GM19351 (cell line): Measurements from ENCODE around the gene ACAN.

Experiments
- ATAC-seq: cut with Tn5 transposase; IDR thresholded peaks from one replicate; pipeline ENCODE4 v1.9.1; 2021; ENCODE audit warnings: mild to moderate bottlenecking, moderate library complexity; ENCODE audit not compliant: unreplicated experiment

The ACAN gene

DNA sequence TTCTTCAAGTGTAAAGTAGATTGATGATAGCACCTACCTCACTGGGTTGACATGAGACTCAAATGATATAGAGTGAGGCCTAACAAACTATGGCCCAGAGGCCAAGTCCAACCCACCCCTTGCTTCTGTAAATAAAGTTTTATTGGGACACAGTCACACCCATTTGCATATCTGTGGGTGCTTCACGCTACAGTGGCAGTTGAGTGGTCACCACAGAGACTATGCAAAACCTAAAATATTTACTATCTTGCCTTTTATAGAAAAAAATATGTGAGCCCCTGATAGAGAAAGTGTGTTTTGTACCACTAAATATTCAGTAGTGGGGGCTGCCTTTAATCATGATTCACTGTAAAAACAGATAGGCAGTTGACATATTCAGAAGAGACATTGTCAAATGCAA lies 38.0 kb downstream of the ACAN start:
- ATAC-seq: no peak

DNA sequence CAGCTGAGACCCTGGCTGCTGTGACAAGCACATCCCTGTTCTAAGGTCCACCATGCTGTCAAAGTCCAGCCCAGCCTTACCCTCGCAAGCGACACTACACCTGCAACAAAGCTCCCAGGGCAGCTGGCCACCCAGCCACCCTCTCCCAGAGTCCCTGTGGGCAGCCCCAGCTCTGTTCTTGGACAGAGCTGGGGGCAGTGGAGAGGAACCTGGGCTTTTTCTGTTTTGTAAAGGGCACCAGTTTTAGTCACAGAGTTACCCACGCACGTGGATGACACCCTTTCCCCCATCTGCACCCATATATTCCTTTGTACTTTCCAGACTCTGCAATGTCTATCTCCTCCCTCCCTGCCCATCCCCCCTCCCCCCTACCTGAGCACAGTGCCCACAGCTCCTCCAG lies 38.9 kb downstream of the ACAN start:
- no peak for ATAC-seq

- no peak for ATAC-seq
Measured at GRCh38 chr15:88843334-88843733, 40.1 kb downstream of the ACAN start.

GRCh38 chr15:88844749-88845386 lies 41.6 kb downstream of the ACAN start:
- no peak for ATAC-seq

DNA sequence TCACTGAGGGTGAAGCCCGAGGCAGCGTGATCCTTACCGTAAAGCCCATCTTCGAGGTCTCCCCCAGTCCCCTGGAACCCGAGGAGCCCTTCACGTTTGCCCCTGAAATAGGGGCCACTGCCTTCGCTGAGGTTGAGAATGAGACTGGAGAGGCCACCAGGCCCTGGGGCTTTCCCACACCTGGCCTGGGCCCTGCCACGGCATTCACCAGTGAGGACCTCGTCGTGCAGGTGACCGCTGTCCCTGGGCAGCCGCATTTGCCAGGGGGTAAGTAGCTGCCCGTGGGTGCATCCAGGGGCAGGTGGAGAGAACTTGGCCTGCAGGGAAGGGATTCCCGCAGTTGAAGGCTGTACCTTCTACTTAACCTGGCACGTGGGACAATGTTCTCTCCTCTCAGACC lies 42.4 kb downstream of the ACAN start:
- no peak for ATAC-seq

- ATAC-seq: no peak
Measured at GRCh38 chr15:88847144-88847543, 43.9 kb downstream of the ACAN start.

DNA sequence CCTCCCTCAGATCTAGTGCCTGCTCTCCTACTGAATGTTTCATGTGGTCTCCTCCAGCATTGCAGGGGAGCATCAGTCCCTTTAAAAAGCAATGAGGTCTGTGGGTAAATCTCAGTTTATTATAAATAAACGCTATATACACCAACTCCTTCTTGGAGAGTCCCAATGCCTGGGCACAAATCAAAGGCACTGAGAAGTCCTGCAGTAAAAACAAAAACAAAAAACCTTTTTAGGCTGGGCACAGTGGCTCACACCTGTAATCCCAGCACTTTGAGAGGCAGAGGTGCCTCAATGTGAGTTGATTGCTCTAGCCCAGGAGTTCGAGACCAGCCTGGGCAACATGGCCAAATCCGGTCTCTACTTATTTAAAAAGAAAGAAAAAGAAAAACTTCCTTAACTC lies 45.0 kb downstream of the ACAN start:
- ATAC-seq: no peak

GRCh38 chr15:88849376-88850072 lies 46.3 kb downstream of the ACAN start:
- no peak for ATAC-seq

DNA sequence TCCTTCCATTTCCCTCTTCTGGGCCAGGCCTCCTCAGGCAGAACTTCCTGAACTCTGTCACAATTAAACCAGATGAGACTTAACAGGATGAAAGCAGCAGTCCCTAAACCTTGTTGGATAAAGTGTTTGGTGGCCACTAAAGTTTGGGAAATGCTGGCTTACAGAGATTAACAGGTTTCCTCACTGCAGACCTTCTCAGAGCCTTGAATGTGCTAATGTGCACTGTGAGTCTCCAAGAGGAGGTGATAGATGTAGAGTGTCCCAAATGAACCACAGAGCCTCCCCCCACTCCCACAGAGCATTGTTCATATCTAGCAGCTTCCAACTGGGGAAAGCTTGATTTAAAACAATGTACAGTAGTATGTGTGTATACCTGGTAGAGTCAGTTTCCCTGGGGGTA lies 49.2 kb downstream of the ACAN start:
- ATAC-seq: no peak

- no peak for ATAC-seq
Measured at GRCh38 chr15:88858934-88859333, 55.7 kb downstream of the ACAN start.

GRCh38 chr15:88859550-88859949 lies 56.3 kb downstream of the ACAN start:
- ATAC-seq: no peak

GRCh38 chr15:88860212-88860611 lies 57.0 kb downstream of the ACAN start:
- ATAC-seq: no peak

DNA sequence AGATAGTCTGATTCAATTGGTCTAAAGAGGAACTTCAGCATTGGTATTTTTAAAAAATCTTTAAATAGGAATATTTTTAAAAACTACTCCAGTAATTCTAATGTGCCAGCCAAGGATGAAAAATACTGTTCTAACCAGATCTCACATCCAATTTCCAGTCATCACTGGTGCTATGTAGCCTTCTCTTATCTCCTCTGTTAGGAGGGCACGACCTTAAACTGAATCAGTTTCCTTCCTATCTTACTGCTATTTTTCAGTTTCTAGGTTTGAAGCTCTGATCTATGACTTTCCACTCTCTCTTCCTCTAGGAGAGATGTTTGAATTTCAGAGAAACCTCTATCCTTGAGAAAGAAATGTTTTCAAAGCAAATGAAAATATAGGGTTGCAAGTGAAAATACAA lies 60.2 kb downstream of the ACAN start:
- no peak for ATAC-seq

GRCh38 chr15:88864861-88865497 lies 61.7 kb downstream of the ACAN start:
- no peak for ATAC-seq

GRCh38 chr15:88865498-88866099 lies 62.4 kb downstream of the ACAN start:
- no peak for ATAC-seq

DNA sequence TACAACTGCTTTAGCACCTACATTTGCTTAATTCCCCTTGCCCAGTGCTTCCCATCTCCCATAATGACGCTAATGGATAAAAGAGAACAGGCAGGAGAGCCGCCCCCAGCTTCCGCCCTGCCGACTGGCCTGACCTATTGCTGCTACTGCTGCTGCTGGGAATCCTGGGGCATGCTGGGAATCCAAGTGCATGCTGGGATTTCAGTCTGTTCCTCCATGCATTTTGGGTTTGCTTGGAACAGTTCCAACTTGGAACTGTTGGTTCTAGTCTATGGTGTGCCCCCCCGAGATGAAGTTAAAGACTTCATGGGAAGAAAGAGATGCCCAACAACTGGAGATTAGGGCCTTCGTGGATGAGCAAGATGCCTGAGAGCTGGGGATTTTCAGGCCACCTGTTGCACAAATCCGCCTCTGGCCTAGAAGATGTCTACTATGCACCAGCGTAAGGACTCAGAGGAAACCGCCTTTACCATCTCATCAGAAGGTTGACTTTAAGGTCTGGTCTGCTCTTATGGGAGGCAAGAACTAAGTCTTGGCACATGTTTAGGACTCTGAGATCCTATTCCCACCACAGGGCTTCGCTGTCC lies 63.2 kb downstream of the ACAN start:
- ATAC-seq: no peak

DNA sequence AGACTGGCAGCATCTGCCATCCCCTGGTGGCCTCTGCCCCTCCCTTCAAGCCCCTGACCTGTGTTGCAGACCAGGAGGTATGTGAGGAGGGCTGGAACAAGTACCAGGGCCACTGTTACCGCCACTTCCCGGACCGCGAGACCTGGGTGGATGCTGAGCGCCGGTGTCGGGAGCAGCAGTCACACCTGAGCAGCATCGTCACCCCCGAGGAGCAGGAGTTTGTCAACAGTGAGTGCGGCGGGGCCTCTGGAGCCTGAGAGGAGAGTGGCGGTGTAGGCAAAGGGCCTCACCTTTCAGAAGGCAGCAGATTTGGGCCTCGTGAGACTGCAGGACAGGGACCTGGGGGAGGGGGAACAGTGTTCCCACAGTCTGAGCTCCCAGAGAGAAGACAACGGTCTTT lies 68.1 kb downstream of the ACAN start:
- ATAC-seq: no peak

DNA sequence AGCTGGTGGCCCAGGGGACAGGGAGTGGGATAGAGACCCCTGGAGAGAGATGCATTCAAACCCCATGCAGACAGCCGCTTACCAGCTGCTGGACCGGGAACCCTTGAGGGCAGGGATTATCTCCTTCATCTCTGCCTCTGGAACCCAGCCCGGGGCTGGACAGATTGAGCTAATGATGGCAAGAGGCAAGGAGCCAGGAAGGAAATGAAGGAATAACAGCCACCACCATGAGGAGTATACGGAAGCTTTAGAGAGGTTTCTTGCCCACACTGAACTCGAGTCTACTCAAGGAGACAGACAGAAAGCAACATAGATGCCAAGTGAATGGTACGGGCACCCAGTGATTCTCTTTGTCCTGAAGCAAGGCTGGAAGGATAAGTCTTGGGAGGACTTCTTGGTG lies 68.9 kb downstream of the ACAN start:
- ATAC-seq: no peak

GRCh38 chr15:88872706-88873105 lies 69.5 kb downstream of the ACAN start:
- ATAC-seq: no peak

- no peak for ATAC-seq
Measured at GRCh38 chr15:88873786-88874185, 70.5 kb downstream of the ACAN start.

GRCh38 chr15:88874275-88874674 lies 71.0 kb downstream of the ACAN start:
- ATAC-seq: no peak

DNA sequence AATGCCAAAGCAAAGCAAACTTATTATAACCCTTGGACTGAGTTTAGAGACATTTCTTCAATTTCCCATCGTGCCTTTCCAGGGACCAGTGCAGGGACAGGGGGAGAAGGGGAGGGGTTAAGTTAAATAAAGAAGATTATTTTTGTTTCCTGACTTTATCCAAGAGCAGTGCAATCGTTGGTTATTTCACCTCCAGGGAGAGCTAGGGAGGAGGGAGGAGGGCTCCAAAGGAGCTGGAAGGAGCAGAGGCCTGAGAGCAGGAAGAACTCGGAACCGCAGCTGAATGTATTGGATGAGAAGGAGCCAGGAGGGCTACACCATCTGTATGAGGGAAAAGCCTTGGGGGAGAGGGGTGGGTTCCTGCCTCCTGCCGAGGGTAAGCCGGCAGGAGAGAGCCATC lies 71.4 kb downstream of the ACAN start:
- ATAC-seq: no peak
